Measurements from ENCODE around the gene CNTLN.
"Not testable (repeated sequence)": the region's sequence is repeated elsewhere in the genome, so short reads cannot be mapped to it uniquely, and the experiment has no call there.

CNTLN gene

DNA sequence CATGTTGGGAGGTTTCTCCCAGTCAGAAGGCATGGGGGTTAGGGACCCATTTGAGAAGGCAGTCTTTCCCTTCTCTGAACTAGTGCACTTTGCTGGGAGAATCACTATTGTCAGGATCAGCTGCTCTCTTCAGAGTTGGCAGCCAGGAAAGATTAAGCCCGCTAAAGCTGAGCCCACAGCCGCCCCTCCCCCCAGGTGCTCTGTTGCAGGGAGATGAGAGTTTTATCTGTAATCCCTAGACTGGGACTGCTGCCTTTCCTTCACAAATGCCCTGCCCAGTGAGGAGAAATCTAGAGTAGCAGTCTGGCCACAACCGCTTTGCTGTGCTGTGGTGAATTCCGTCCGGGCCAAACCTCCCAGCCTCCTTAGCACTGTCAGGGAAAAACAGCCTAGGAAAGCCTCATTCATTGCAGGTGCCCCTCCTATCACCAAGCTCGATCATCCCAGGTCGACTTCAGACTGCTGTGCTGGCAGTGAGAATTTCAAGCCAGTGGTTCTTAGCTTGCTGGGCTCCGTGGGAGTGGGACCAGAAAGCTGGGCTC lies 69.8 kb downstream of the CNTLN start:
- DNase-seq, result no peak

DNA sequence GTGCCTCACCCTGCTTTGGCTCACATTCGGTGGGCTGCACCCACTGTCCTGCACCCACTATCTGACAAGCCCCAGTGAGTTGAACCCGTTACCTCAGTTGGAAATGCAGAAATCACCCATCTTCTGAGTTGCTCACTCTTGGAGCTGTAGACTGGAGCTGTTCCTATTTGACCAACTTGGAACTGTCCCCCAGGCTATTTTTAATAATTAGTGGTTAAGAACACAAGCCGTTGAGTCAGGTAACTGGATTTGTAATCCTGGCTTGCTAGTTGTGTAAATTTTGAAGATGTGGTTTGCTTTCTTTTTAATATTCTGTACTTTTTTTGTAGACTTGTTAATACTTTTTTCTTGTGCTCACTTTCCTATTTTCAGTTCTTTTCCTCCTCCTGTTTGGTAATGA lies 81.2 kb downstream of the CNTLN start:
- DNase-seq, result no peak

DNA sequence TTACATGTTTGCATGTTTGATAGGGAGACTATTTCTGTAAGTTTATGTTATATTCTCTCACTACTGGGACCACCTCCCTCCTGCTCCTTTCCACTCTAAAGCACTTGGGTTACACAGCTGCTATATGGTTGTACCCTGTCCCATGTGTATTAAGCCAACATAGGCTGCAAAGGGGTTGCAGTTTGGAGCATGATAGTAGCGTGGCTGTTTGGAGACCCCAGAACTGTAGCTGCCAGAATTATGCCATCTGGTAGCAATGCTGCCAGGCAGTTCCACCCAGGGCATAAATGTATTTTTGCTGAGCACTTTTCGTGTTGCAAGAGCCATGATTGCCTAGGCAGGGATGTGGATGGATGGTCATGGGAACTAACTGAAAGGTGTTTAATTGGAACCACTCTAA lies 81.8 kb downstream of the CNTLN start:
- no peak for DNase-seq

GRCh38 chr9:17217272-17217671 lies 82.4 kb downstream of the CNTLN start:
- DNase-seq, result no peak

DNA sequence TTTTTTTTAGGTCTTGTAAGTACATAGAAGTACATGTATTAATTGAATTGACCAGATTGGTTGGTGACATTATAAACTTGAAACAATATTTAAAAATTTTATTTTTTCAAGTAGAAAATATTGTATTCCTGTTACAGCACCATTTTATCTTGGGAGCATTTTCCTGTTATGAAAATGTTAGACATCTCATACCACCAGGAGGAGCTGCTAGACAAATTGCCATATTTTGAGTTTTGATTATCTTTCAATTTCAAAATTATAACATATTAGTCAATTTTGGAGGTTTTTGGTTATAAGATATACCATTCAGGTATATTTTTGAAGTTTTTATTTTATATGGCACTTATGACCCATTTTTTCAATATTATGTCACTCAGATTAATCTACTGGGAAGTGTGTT lies 84.4 kb downstream of the CNTLN start:
- no peak for DNase-seq

GRCh38 chr9:17222932-17223331 lies 88.1 kb downstream of the CNTLN start:
- DNase-seq, result no peak

DNA sequence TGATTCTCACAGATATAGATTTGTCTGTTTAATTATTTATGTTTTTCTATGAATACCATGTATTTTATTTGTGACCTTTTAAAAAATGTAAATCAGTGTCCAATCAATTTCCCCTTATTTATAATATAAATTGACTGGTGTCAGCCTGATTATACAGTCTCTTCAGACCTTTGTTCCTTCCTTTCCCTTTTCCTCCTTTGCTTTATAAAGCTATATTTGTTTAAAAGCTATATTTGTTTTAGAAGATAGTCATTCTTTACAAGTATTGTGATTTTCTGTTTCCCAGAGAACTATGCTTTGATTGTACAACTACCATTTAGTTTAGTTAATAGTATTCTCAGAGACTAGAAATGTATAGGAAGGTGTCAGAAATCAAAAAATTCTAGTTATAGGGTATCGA lies 90.6 kb downstream of the CNTLN start:
- DNase-seq, result no peak

DNA sequence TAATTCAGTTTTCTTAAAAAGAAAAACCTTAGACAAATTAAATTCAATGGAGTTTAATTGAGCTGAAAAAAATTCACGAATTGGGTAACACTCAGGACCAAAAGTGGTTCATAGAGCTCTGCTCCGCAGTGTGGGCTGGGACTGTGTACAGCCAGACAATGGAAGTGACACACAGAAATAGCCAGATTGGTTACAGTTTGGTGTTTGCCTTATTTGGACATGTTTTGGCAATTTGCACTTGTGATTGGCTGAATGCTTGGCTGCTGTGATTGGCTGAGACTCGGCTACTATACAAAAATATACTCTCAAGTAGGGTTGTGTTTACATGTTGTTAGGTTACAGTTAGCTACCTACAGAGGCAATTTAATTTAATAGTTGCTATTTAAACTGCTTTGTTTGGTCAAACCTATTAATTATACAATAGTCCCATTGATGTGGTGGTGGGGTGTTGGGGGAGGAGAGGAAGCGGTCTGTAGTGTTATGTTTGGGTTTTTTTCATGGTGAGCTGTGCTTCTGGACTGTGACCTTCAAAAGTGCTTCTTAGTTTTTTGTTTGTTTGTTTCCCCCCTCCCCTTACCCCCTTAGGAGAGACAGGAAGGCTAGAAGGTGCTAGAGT lies 95.2 kb downstream of the CNTLN start:
- no peak for DNase-seq

- no peak for DNase-seq
Observed at GRCh38 chr9:17230646-17231045, 95.8 kb downstream of the CNTLN start.

- DNase-seq, result no peak
Observed at GRCh38 chr9:17236147-17236546, 101.3 kb downstream of the CNTLN start.

- no peak for DNase-seq
Observed at GRCh38 chr9:17246770-17247169, 111.9 kb downstream of the CNTLN start.

DNA sequence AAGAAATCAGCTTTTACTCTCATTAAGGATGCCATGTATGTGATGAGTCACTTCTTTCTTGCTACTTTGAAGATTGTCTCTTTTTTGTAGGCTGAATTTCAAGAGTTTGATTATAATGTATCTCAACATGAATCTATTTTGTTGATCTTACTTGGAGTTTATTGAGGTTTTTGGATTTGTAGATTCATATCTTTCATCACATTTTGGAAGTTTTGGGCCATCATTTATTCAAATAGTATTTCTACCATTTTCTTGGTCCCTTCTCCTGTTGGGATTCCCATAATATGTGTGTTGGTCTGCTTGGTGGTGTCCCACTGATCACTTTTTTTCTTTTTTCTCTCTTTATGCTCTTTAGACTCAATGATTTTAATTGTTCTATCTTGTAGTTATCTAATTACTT lies 116.3 kb downstream of the CNTLN start:
- DNase-seq, result no peak

DNA sequence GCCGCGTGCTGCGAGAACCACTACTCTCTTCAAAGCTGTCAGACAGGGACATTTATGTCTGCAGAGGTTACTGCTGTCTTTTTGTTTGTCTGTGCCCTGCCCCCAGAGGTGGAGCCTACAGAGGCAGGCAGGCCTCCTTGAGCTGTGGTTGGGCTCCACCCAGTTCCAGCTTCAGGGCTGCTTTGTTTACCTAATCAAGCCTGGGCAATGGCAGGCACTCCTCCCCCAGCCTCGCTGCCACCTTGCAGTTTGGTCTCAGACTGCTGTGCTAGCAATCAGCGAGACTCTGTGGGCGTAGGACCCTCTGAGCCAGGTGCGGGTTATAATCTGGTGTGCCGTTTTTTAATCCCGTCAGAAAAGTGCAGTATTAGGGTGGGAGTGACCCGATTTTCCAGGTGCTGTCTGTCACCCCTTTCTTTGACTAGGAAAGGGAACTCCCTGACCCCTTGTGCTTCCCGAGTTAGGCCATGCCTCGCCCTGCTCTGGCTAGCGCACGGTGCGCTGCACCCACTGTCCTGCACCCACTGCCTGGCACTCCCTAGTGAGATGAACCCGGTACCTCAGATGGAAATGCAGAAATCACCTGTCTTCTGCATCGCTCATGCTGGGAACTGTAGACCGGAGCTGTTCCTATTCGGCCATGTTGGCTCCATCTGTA lies 133.8 kb downstream of the CNTLN start:
- DNase-seq, result not testable (repeated sequence)

- DNase-seq, result no peak
Observed at GRCh38 chr9:17269799-17270198, 135.0 kb downstream of the CNTLN start.

DNA sequence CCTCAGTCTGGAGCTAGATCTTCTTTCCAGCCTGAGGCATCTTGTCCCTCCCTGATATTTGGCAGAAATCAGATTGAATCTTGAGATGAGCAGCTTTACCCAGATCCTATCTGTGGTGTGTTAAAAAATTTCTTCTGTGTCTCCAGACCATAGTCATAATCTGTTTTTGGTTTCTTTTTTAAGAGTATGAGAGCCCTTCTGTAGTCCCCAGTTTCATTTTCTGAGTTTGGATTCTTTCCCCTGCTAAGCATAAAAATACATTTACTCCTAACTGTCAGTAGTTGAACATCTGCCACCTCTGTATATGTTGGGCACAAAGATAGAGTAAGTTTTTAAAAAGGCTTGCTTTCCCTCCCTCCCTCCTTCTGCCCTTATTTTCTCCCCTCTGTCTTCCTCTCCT lies 137.7 kb downstream of the CNTLN start:
- no peak for DNase-seq

DNA sequence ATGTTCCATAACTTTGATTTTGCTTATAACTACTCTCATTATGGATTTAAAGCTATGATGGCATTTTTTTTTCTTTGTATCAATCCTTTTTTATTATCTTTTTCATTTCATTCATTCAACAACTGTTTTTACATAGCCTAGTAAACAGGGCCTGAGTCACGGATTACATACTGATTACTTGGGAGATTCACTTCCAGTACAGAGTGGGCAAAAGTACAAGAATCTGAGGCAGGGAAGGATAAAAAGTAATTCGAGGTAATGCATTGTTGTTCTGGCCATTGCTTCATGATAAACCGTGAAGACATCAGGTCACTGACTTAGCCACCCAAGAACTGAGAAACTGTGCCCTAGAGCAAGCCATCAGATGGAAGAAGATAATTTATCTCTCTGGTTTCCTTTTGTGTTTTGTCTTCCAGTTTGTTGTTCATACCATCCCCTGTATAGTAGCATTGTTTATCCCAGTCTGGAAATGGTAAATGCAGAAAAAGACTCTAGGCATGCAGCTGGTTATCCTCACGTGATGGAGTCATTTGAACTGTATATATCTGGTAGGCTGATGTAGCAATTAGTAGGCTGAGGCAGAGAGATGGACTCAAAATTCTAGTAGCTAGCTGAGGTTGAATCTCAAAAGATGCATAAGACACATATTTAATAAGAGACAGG lies 145.6 kb downstream of the CNTLN start:
- DNase-seq, result no peak

GRCh38 chr9:17290673-17291072 lies 155.8 kb downstream of the CNTLN start:
- not testable (repeated sequence) for DNase-seq

DNA sequence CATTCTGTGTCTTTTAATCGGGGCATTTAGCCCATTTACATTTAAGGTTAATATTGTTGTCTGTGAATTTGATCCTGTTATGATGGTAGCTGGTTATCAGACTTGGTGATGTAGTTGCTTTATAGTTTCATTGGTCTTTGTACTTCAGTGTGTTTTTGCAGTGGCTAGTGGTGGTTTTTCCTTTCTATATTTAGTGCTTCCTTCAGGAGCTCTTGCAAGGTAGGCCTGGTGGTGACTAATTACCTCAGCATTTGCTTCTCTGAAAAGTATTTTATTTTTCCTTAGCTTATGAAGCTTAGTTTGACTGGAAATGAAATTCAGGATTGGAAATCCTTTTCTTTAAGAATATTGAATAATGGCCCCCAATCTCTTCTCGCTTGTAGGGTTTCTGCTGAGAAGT lies 156.9 kb downstream of the CNTLN start:
- DNase-seq, result no peak

GRCh38 chr9:17293685-17294084 lies 158.8 kb downstream of the CNTLN start:
- DNase-seq, result no peak

DNA sequence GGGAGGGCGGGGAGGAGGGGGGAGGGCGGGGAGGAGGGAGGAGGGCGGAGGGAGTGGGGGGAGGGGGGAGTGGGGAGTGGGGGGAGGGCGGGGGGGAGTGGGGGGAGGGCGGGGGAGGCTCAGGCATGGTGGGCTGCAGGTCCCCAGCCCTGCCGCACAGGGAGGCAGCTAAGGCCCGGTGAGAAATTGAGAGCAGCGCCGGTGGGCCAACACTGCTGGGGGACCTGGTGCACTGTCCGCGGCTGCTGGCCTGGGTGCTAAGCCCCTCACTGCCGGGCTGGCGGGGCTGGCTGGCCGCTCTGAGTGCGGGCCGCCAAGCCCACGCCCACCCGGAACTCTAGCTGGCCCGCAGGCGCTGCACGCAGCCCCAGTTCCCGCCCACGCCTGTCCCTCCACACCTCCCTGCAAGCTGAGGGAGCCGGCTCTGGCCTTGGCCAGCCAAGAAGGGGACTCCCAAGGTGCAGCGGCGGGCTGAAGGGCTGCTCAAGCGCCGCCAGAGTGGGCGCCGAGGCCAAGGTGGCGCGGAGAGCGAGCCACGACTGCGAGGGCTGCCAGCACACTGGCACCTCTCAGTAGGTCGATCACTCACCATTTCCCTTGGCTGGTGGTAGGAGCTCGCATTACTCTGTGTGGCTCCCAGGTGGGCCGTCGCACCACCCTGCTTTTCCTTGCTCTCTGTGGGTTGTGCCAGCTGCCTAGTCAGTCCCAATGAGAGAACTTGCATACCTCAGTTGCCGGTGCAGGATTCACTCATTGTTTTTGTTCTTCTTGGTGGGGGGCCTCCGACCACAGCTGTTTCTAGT lies 160.2 kb downstream of the CNTLN start:
- no peak for DNase-seq

DNA sequence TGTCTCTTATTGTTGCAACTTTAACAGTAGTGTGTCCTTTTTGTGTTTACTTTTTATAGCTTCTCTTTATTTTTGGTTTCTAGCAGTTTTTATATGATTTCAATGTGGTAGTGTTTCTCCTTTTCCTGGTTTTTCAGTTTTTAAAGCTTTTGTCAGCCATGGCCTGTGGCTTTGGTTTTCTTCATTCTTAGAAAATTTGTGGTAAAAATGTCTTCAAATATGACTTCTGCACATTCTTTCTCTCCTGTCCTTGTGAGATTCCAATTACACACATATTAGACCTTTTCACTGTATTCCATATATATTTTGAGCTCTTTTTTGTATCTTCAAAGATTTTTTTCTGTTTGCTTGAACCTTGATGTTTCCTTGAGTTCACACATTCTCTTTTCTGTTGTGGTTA lies 180.5 kb downstream of the CNTLN start:
- DNase-seq, result no peak

DNA sequence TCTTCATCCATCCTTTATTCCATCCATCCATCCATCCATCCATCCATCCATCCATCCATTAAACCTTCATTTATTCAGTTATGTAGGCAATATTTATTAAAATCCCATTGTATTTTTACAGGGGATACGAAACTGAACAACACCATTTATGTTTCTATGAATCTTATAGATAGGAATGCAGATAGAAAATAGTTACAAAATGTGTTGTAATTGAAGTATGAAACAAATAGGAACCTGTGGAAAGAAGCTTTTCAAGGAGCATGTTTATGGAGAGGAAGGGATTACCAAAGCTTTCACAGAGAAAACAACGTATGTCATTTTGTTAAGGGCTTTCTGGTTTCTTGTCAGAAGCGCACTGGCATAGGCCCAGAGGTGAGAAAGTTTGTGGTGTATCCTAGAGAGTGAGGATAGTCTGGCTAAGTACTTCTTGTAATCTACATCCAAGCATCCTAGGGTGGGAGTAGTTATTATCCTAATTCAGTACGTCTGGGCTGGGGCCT lies 184.0 kb downstream of the CNTLN start:
- no peak for DNase-seq

DNA sequence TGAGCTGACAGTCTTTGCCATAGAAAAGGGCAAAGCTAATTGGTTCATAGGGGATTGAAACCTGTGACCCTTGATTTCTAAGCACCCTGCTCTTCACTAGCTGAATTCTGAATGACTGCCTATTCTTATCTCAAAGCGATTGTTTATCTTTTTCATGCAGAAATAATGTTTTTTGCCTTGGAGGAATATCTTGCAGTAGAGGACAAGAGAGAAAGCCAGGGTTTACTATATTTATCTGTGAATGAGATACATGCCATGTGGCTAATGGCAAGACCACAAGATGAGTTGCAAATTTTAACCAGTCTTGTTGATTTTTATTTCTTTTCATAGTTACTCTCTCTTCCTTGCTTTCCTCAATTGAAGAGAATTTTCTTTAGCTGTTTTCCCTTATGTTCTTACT lies 185.0 kb downstream of the CNTLN start:
- DNase-seq, result no peak
